ENCODE results near the gene PLEKHO1. TPM values are rescaled to one million over a fixed set of nuclear protein-coding genes. Genes with fewer than 3 reads are reported as not detected.

The PLEKHO1 gene
- total RNA-seq, 2 donors from 2014 or later, result 5.4 to 30.8 TPM

- no peak for DNase-seq
- intact Hi-C loops (cut with DNase I), result no loop called here
- peaks cover 6% of the 10 kb centered on the region for H3K4me1 ChIP-seq
- H3K4me3 ChIP-seq, result no peak overlapping the region
- H3K9me3 ChIP-seq, result no peaks in the 10 kb centered on the region
- TF ChIP-seq CTCF (IDR thresholded peaks at IDR 0.05), result no peak
- H3K27me3 ChIP-seq, result peaks cover 4% of the 10 kb centered on the region
- peak overlapping the region; percentile 17 for H3K27ac ChIP-seq
- H3K36me3 ChIP-seq, result no peaks in the 10 kb centered on the region
- H3K9ac ChIP-seq (ENCODE audit: low read depth in 2 of 2, low read length in 2 of 2), result no peak overlapping the region
These were observed 5.8 kb downstream of the PLEKHO1 start for GRCh38 chr1:150155413-150156071.

- DNase-seq, result no peak
- peaks cover 1% of the 10 kb centered on the region for H3K4me1 ChIP-seq
- no peaks in the 10 kb centered on the region for H3K36me3 ChIP-seq
These were observed 7.3 kb downstream of the PLEKHO1 start for GRCh38 chr1:150156868-150157603.

GRCh38 chr1:150159550-150159949, 9.8 kb downstream of the PLEKHO1 start:
- Histone ChIP-seq H3K4me3 (no peak overlapping the region), H3K27ac (peak overlapping the region; percentile 84), H3K27me3 (no peaks in the 10 kb centered on the region), H3K4me1 (no peaks in the 10 kb centered on the region), H3K9ac (ENCODE audit: low read depth in 2 of 2, low read length in 2 of 2) (peak overlapping the region in 1 of 2 donors; percentile 44), H3K9me3 (no peaks in the 10 kb centered on the region), H3K36me3 (no peaks in the 10 kb centered on the region)
- no peak for TF ChIP-seq CTCF (IDR thresholded peaks at IDR 0.05)
- intact Hi-C loops (cut with DNase I), result no loop called here
- no peak for DNase-seq

More at GRCh38 chr1:150156868-150157603, 7.3 kb downstream of the PLEKHO1 start:
- peak overlapping the region; percentile 37 for H3K27ac ChIP-seq
- TF ChIP-seq CTCF (IDR thresholded peaks at IDR 0.05), result no peak
- H3K9me3 ChIP-seq, result no peaks in the 10 kb centered on the region
- intact Hi-C loops (cut with DNase I), result no loop called here
- H3K27me3 ChIP-seq, result no peaks in the 10 kb centered on the region
- H3K4me3 ChIP-seq, result no peak overlapping the region
- peak overlapping the region in 1 of 2 donors; percentile 7 for H3K9ac ChIP-seq (ENCODE audit: low read depth in 2 of 2, low read length in 2 of 2)

- Histone ChIP-seq H3K36me3 (no peaks in the 10 kb centered on the region), H3K27me3 (no peaks in the 10 kb centered on the region), H3K9ac (ENCODE audit: low read depth in 2 of 2, low read length in 2 of 2) (peak overlapping the region in 1 of 2 donors; percentile 14), H3K4me1 (no peaks in the 10 kb centered on the region), H3K9me3 (no peaks in the 10 kb centered on the region), H3K27ac (peak overlapping the region; percentile 84), H3K4me3 (no peak overlapping the region)
- TF ChIP-seq CTCF (IDR thresholded peaks at IDR 0.05), result no peak
- no peak for DNase-seq
- intact Hi-C loops (cut with DNase I), result no loop called here
These were observed 11.4 kb downstream of the PLEKHO1 start for GRCh38 chr1:150160964-150161621.

- no peaks in the 10 kb centered on the region for H3K27me3 ChIP-seq
- H3K36me3 ChIP-seq, result no peaks in the 10 kb centered on the region
- TF ChIP-seq CTCF (IDR thresholded peaks at IDR 0.05), result no peak
- H3K4me3 ChIP-seq, result no peak overlapping the region
- peak overlapping the region in 1 of 2 donors; percentile 64 for H3K9ac ChIP-seq (ENCODE audit: low read depth in 2 of 2, low read length in 2 of 2)
- H3K4me1 ChIP-seq, result no peaks in the 10 kb centered on the region
- DNase-seq, result no peak
- H3K9me3 ChIP-seq, result no peaks in the 10 kb centered on the region
- intact Hi-C loops (cut with DNase I), result no loop called here
- peak overlapping the region; percentile 84 for H3K27ac ChIP-seq
These were observed 12.2 kb downstream of the PLEKHO1 start for GRCh38 chr1:150161747-150162581.
